GM19043 (cell line): ENCODE results near the gene SRRT.

Source experiments
- ATAC-seq: cut with Tn5 transposase; IDR thresholded peaks from one replicate; pipeline ENCODE4 v1.9.1; 2021; ENCODE audit warnings: low read depth; ENCODE audit not compliant: unreplicated experiment

The SRRT gene

DNA sequence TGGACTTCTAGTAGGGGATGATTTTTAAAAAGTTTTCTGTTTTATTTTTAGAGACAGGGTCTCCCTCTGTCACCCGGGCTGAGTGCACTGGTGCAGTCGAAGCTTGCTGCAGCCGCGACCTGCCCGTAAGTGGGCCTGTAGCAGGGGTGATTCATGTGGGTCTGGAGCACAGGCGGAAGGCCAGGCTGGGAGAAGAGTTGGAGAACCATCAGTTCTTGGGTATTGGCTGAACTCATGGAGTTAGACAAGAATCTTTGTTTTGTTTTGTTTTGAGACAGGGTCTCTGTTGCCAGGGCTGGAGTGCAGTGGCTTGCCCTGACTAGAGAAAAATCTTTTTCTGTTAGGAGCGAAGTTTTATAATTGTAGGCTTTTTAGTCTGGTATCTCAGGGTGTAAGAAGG is 5.7 kb downstream of the SRRT start:
- no peak for ATAC-seq

DNA sequence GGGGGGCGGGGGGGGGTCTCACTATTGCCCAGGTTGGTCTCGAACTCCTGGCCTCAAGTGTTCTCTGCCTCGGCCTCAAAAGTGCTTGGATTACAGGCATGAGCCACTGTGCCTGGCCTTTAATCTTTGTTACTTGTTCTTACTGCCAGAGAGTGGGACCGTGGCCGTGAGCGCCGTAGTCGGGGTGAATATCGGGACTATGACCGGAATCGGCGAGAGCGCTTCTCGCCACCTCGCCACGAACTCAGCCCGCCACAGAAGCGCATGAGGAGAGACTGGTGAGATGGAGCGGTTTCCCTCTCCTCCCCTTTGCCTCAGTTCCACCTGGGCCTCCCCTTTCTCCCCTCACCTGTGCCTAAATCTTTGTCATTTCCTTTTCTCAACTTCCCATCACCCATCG is 6.2 kb downstream of the SRRT start:
- no peak for ATAC-seq

DNA sequence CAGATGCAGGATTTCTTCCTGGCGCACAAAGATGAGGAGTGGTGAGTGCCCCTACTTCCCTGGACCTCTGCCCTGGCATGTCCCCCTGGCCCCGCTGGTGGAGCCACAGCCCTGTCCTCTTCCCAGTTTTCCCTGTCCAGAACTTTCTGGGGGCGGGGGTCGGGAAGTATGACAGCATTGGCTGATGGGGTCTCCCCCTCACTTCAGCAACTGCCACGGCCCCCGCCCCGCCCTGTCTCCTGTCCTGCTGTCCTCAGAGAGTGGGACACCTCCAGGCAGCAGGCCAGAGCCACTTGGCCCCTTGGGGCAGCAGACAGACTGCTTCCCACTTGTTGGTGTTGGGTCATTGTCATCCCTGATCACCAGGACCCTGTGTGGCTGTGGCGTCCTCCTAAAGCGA is 7.3 kb downstream of the SRRT start:
- no peak for ATAC-seq

DNA sequence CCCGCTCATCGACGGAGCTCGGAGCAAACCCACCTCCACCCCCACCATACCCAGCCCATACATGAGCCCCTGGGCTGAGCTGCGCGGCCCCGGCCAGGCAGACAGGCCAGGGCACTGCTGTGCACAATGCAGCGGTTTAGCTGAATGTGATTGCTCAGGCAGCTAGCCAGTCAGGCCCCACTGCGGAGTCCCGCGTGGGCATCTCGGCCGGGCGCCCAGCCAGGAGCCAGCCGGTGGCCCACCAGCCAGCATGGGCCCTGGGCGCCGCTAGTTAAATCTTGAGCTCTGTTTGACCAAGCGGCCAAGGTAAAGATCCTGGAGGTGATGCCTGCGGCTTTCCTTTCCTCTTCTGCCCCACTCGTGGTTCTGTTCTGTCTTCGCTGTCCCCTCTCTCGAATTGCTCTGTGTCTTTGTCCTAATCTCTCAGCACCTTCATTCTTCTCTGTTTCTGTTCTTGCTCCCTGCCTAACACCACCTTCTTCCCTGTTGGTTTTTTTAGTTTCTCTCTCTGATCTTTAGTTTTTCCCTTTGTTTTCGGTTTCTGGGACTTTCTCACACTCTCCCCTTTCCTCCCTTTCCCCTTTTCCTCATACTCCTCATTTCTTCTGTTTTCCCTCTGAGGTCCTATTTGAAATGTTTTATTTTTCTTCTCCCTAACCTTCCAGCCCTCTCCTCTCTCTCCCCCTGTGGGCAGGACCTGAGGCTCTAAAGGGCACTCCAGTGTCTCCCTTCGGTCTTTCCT is 8.1 kb downstream of the SRRT start:
- no peak for ATAC-seq

DNA sequence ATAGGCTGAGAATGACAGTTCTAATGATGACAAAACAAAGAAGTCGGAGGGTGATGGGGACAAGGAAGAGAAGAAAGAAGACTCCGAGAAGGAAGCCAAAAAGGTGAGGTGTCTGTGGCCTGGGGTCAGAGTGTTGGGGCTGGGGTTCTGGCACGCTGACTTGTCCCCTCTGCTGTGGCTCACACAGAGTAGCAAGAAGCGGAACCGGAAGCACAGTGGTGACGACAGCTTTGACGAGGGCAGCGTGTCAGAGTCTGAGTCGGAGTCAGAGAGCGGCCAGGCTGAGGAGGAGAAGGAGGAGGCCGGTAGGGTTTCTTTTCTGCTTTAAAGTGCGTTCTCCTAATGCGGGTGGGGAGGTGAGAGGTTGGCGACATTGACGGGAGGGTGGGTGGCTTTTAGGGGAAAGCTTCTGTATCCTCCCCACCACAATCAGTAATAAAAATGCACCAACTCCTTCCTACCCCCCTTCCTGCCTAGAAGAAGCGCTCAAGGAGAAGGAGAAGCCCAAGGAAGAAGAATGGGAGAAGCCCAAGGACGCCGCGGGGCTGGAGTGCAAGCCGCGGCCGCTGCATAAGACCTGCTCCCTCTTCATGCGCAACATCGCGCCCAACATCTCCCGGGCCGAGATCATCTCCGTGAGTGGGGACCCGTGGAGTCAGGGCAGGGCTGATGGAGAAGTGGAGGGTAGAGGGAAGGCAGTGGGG is 10.0 kb downstream of the SRRT start:
- ATAC-seq: no peak

DNA sequence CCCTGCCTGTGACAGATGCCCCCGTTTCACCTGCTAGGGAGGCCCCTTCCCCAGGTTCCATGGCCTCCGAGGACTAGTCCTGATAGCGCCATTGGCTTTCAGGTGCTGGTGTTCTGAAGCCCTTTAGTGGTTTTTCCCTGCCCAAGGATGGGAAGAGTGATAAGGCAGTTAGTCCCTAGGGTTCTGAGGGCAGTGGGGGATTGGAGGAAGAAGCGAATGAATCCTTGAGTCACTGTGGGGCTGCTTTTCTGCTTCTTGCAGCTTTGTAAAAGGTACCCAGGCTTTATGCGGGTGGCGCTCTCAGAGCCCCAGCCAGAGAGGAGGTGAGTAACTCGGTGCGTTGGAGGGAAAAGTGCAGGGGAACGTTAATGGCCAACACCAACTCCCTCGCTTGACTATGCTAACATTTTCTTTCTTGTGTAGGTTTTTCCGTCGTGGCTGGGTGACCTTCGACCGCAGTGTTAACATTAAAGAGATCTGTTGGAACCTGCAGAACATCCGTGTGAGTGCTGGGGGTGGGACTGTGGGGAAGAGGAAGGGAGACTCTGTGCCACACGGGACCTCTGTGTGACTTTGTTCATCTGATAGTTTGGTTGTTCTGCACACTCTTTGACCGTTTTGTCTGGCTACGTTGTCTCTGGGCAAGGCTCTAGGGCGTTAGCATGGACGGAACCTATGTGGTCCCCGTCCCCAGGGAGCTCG is 10.7 kb downstream of the SRRT start:
- ATAC-seq: no peak

DNA sequence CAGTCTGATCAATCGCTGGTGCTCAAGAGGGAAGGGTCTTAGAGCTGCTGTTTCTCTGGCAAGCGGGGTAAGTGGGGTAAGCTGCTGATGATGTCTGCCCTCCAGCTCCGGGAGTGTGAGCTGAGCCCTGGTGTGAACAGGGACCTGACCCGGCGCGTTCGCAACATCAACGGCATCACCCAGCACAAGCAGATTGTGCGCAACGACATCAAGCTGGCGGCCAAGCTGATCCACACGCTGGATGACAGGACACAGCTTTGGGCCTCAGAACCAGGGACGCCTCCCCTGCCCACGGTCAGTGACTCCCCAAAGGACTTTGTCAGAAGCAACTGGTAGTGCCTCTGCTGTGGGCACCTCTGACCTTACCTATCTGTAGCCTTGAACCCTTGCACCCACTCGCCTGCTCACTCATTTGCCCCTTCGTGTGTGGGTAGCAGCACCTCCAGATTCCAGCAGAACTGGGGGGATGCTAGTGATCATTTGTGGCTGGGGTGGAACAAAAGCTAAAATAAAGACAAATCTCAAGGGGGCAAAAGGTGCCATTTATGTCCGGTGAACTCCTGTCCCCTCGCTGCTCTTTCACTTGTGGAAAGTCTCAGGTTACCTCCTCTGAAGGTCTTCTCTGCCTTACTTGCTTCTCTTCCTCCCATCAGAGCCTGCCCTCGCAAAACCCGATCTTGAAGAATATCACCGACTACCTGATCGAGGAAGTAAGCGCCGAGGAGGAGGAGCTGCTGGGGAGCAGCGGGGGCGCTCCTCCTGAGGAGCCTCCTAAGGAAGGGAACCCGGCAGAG is 11.4 kb downstream of the SRRT start:
- ATAC-seq: no peak

DNA sequence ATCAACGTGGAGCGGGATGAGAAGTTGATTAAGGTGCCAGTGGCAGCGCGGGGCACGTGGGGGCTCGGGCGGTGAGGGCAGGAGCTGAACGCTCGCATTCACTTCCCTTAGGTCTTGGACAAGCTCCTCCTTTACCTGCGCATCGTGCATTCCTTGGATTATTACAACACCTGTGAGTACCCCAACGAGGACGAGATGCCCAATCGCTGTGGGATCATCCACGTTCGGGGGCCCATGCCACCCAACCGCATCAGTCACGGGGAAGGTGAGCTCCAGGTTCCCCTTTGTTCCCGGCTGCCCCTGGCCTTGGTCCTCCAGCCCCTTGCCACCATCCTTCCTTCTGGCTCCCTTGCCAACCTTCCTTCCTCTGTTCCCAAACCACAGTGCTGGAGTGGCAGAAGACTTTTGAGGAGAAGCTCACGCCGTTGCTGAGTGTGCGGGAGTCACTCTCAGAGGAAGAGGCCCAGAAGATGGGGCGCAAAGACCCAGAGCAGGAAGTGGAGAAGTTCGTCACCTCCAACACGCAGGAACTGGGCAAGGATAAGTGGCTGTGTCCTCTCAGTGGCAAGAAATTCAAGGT is 12.1 kb downstream of the SRRT start:
- ATAC-seq: no peak

DNA sequence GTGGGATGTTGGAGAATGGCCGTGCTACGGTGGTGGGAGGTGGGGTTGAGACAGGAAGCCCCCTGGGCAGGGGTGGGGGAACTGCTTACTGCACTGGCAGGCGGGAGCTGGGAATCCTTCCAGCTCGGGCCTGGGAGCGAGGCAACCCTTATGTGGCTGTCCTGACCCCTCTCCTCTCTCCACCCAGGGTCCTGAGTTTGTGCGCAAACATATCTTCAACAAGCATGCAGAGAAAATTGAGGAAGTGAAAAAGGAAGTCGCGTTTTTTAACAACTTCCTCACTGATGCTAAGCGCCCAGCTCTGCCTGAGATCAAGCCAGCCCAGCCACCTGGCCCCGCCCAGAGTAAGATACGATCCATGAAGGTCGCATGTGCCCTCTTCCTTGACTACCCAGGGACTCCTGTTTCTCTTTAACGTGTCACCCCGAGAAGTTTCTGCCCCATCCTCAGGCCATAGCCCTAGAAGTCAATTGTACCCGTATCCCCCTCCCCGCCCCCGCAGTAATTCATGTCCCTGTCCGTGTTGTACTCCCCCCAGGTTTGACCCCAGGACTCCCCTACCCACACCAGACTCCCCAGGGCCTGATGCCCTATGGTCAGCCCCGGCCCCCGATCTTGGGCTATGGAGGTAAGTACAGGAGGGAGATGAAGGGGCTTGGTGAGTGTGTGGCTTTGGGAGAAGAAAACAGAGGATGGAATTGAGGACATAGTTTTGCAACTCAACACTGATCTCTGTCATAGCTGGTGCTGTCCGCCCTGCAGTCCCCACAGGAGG is 12.8 kb downstream of the SRRT start:
- no peak for ATAC-seq

DNA sequence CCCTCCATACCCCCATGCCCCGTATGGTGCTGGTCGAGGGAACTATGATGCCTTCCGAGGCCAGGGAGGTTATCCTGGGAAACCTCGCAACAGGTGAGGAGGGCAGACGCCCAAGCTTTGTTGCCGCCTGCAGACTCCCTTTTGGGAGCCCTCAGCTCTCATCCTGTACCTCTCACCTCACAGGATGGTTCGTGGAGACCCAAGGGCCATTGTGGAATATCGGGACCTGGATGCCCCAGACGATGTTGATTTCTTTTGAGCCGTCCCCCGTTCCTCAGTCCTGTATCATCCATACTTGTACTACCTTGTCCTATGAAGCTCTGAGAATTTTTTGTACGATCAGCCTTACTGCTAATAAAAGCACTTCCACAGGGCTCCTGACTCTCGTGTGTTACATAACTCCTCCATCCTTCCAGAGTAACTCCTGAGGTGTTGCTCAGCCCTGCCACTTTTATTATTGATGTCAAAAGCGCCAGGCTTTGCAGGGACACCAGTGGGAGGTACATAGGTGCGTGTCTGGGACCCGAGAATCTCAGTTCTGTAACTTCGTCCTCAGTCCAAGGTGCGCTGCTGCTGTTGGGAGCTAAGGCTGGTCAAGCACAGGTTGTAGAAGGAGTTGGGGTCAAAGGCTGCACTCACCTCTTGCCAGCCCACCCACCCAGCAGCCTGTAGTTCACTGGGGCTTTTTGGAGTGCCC is 13.5 kb downstream of the SRRT start:
- ATAC-seq: no peak

DNA sequence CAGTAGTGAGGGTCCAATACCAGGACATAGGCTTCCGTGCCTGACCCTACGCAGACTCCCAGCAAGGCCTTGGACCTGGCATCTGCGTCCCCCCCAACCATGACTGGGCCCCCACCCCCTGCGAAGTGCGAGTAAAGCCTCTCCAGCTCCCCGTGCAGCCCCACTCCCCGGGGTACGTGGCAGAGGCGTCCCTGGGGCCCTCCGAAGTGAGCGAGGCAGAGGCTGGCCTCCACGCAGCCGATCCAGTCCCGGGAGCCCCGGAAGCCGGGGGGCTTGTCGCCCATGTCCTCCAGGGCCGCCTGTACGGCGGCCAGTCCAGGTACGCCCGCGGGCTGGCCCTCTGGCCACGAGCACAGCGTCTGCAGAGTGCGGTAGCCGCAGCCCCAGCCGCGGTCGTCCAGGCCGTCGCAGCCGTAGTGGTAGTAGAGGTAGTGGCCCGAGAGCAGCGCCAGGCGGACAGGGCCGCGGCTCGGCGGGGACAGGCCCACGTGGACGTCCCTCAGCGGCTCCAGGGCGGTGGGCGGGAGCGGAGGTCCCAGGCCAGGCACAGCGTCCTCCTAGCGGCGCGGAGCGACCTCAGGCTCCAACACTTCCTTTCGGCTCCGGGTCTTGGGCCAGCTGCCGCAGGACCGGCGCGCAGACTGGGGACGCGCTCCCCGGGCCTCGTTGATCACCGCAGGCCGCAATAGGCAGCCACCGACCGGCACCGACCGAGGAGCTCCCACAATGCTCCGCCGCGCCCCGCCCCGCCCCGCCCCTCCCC is 14.3 kb downstream of the SRRT start, which contains the start of gene UFSP1:
Gene UFSP1, minus strand, starts transcription at position 728 of the 763 bp plus-strand sequence. Its CDS starts 444 bp downstream, at position 284.
- peak; percentile 32 for ATAC-seq

DNA sequence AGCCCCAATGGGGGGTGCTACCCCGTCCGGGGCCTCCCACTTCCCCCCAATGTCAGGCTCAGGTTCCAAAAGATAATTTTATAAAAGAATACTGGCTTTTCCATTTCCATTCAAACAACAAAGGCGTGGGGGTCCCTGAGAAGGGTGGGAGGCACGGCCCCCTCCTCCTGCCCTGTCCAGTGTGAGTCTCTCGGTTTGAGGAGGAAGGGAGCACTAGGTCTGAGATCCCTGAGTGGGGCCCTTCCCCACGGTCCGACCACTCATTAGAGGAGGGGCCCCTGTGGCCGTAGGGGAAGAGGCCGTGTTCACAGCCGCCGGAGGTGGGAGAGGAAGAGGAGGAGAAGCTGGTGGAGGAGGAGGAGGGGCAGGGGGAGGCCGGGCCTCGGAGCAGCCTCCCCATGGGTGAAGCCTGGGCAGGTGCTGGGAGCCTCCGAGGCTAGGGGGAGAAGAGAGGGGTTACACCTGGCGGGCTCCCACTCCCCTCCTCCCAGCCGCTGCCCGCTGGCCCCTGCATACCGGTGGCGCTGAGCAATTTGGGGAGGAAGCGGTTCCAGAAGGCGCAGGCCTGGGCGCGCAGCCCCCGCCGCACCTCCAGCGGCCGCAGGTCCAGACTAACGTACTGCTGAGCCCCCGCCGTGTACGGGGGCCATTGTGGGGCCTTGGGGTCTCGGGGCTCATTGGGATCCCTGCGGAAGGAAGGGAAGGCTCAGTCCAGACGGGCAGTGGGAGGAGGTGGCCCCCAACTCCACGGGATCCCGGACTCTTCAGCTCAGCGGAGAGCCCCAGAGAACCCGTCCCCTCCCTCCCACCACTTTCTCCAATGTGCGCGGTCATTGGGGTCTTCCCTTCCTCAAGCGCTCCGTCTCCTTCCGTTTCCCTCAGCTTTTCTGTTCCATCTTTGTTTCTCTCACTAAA is 16.0 kb downstream of the SRRT start:
- no peak for ATAC-seq

DNA sequence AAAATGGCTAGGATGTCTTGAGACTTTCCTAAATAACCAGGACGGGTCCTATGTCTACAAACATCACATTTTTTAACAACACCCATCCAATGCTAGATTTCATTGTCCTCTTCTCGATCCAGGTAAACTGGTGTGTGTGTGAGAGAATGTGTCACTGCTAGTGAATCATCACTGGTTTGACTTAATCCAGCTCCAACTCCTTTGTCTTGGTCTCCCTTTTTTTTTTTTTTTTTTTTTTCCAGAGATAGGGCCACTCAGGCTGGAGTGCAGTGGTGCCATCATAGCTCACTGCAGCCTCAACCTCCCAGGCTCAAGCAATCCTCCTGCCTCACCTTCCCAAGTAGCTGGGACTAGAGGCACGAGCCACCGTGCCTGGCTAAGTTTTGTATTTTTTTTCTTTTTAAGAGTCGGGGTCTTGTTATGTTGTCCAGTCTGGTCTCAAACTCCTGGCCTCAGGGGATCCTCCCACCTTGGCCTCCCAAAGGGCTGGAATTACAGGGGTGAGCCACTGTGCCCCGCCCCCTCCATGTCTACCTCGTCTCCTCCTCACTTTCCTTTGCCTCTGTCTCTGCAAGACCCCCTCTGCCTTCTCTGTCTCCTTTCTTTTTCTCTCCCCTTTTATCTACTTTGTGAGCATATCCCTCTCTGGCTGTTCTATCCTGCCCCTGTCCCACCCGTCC is 16.8 kb downstream of the SRRT start:
- ATAC-seq: no peak

DNA sequence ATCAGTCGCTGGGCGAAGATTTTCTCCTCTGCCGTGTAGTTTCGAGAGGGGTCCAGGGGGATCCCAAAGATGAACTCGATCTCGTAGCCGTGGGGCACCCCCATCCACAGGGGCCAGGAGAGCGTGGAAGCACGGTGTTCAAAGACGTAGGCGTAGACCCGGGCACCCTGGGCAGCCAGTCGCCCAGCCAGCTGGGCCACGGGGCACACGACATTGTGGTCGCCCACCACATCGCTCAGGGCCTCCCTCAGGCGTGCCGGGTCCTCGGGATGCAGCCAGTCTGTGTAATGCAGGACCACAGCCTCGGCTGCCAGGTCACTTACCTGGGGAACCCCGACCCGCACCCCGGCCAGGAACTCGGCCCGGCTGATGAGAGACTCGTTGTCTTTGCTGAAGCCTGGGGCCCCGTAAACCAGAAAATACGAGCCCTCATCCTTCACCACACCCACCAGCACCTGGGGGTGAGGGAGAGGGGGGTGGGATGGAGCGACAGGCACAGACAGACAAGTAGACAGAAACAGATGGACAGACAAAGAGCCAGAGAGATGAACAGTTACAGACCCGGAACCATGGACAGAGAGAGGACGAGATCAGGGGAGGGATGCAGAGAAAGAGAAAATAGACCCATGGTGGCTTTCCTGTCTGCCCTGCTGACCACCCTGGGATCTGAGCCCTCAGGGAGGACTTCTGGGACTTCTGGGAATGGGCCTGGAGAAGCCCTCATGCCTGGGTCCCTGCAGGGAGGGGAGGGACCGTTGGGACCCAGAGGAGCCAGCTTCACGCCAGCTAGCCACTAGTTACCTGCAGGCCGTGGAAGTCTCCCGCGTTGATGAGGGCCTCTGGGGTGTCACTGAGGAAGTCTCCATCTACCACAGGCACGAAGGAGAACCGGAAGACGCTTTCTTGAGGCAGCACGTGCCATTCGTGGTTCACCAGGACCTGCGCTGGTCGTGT is 17.7 kb downstream of the SRRT start:
- no peak for ATAC-seq

DNA sequence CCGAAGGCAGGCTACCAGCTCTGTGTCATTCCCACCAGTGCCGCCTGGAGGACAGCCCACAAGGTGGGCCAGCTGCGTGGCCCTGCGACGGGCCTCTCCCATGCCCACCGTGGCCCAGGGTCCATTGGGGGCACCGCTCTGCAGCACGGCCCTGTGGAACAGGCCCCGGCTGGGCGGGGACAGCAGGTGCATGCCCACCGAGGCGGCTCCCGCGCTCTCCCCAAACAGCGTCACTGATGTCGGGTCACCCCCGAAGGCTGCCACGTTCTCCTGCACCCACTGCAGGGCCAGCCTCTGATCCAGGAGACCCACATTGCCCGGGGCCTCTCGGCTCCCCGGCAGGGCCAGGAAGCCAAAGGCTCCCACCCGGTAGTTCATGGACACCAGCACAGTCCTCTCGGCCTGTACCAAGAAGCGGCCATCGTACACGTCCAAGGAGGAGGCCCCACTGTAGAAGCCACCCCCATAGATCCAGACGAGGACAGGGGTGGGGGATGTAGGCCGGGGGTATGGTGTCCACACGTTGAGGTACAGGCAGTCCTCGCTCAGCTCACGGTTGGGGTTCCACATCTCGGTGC is 18.5 kb downstream of the SRRT start:
- no peak for ATAC-seq
